WTC11 (cell line): Measurements from ENCODE around the gene LAMP1. TPM values are rescaled to one million over a fixed set of nuclear protein-coding genes. Genes with fewer than 3 reads are reported as not detected.

Experiments
- ATAC-seq: fragments of 200-7000 bp; cut with Tn5 transposase; 2 replicates; pipeline ENCODE4 v1.10.0; 2021; ENCODE audit warnings: mild to moderate bottlenecking, moderate library complexity
- CTCF ChIA-PET: fragments of 300-600 bp; sonication (Branson Sonifier 250); formaldehyde crosslinking; loops from one replicate; lab custom pipeline; 2021; ENCODE audit warnings: antibody characterized with exemption; lab: Charles Lee
- POLR2A ChIA-PET: fragments of 350-600 bp; sonication (Branson Sonifier 250); formaldehyde crosslinking; loops from one replicate; lab custom pipeline; 2021; ENCODE audit warnings: antibody characterized with exemption; lab: Charles Lee
- DNase-seq: peaks from one replicate; pipeline ENCODE4 v3.0.0; 2021; ENCODE audit warnings: low spot score
- H3K27ac Mint-ChIP-seq: 2 replicates; pipeline ENCODE4 v1.8.0; 2021; ENCODE audit warnings: mixed read lengths
- H3K27me3 Mint-ChIP-seq: 2 replicates; pipeline ENCODE4 v1.8.0; 2021; ENCODE audit warnings: low read depth, mild to moderate bottlenecking, moderate library complexity, mixed read lengths
- H3K36me3 Mint-ChIP-seq: 2 replicates; pipeline ENCODE4 v1.8.0; 2021; ENCODE audit warnings: mixed read lengths
- H3K4me1 Mint-ChIP-seq: 2 replicates; pipeline ENCODE4 v1.8.0; 2022; ENCODE audit warnings: mixed read lengths
- H3K4me3 Mint-ChIP-seq: 2 replicates; pipeline ENCODE4 v1.8.0; 2021; ENCODE audit warnings: mild to moderate bottlenecking, moderate library complexity, mixed read lengths
- H3K9me3 Mint-ChIP-seq: 2 replicates; pipeline ENCODE4 v1.8.0; 2021; ENCODE audit warnings: mixed read lengths
- ATF1 ChIP-seq: sonication (generic); formaldehyde crosslinking; IDR thresholded peaks from 2 replicates; pipeline ENCODE4 v1.8.1; 2023; ENCODE audit warnings: mild to moderate bottlenecking, moderate library complexity, missing genetic modification reagents
- FOXK1 ChIP-seq: sonication (generic); formaldehyde crosslinking; IDR thresholded peaks from 2 replicates; pipeline ENCODE4 v1.8.0; 2022; ENCODE audit warnings: mild to moderate bottlenecking, moderate library complexity, missing genetic modification reagents
- FOXP1 ChIP-seq: sonication (generic); formaldehyde crosslinking; IDR thresholded peaks from 2 replicates; pipeline ENCODE4 v1.8.0; 2022; ENCODE audit warnings: missing genetic modification reagents, mild to moderate bottlenecking, moderate library complexity, borderline replicate concordance
- NFATC4 ChIP-seq: fragments of 250-450 bp; sonication (Bioruptor Pico); IDR thresholded peaks from 2 replicates; pipeline ENCODE4 v1.9.0; 2021; ENCODE audit warnings: mild to moderate bottlenecking
- NFE2L1 ChIP-seq: sonication (generic); formaldehyde crosslinking; IDR thresholded peaks from 2 replicates; pipeline ENCODE4 v1.8.1; 2023; ENCODE audit warnings: missing genetic modification reagents
- RELA ChIP-seq: sonication (generic); formaldehyde crosslinking; IDR thresholded peaks from 2 replicates; pipeline ENCODE4 v1.8.1; 2022; ENCODE audit warnings: missing genetic modification reagents, mild to moderate bottlenecking, borderline replicate concordance
- SP1 ChIP-seq: sonication (generic); formaldehyde crosslinking; conservative IDR thresholded peaks from 2 replicates; pipeline ENCODE4 v1.8.1; 2022; ENCODE audit warnings: missing genetic modification reagents
- ZBTB21 ChIP-seq: sonication (generic); formaldehyde crosslinking; IDR thresholded peaks from 2 replicates; pipeline ENCODE4 v1.8.1; 2023; ENCODE audit warnings: mild to moderate bottlenecking, missing genetic modification reagents, borderline replicate concordance
- ZNF219 ChIP-seq: sonication (generic); formaldehyde crosslinking; IDR thresholded peaks from 2 replicates; pipeline ENCODE4 v1.8.0; 2023; ENCODE audit warnings: missing genetic modification reagents, mild to moderate bottlenecking, borderline replicate concordance
- total RNA-seq: library from RNA; stranded (reverse); gene quantifications from 3 replicates; pipeline ENCODE4 v1.2.3, GENCODE V29; 2021
- TF ChIP-seq, protein P1 (sequence below): sonication (generic); formaldehyde crosslinking; IDR thresholded peaks from 2 replicates; pipeline ENCODE4 v1.8.1; 2023; ENCODE audit warnings: mild to moderate bottlenecking, missing genetic modification reagents, borderline replicate concordance
- TF ChIP-seq, protein P2 (sequence below): fragments of 250-450 bp; sonication (Bioruptor Pico); IDR thresholded peaks from 2 replicates; pipeline ENCODE4 v2.1.2; 2022; ENCODE audit warnings: mild to moderate bottlenecking, moderate library complexity
- TF ChIP-seq, protein P3 (sequence below): fragments of 250-450 bp; sonication (Bioruptor Pico); conservative IDR thresholded peaks from 2 replicates; pipeline ENCODE4 v1.9.0; 2021; ENCODE audit warnings: mild to moderate bottlenecking
- TF ChIP-seq, protein P4 (sequence below): fragments of 250-450 bp; sonication (Bioruptor Pico); IDR thresholded peaks from 2 replicates; pipeline ENCODE4 v1.9.0; 2021; ENCODE audit warnings: mild to moderate bottlenecking
- TF ChIP-seq, protein P5 (sequence below): sonication (generic); formaldehyde crosslinking; IDR thresholded peaks from 2 replicates; pipeline ENCODE4 v1.8.1; 2023; ENCODE audit warnings: mild to moderate bottlenecking, missing genetic modification reagents, moderate library complexity
- TF ChIP-seq, protein P6 (sequence below): sonication (generic); formaldehyde crosslinking; IDR thresholded peaks from 2 replicates; pipeline ENCODE4 v1.8.1; 2022; ENCODE audit warnings: low read depth, mild to moderate bottlenecking, moderate library complexity, missing genetic modification reagents, borderline replicate concordance
- TF ChIP-seq, protein P7 (sequence below): sonication (generic); formaldehyde crosslinking; IDR thresholded peaks from 2 replicates; pipeline ENCODE4 v1.8.1; 2023; ENCODE audit warnings: mild to moderate bottlenecking, missing genetic modification reagents
- TF ChIP-seq, protein P8 (sequence below): fragments of 250-450 bp; sonication (Bioruptor Pico); IDR thresholded peaks from 2 replicates; pipeline ENCODE4 v1.9.0; 2021; ENCODE audit warnings: mild to moderate bottlenecking, borderline replicate concordance

The LAMP1 gene
- total RNA-seq, 1 experiment from 2014 or later: 150 TPM

DNA sequence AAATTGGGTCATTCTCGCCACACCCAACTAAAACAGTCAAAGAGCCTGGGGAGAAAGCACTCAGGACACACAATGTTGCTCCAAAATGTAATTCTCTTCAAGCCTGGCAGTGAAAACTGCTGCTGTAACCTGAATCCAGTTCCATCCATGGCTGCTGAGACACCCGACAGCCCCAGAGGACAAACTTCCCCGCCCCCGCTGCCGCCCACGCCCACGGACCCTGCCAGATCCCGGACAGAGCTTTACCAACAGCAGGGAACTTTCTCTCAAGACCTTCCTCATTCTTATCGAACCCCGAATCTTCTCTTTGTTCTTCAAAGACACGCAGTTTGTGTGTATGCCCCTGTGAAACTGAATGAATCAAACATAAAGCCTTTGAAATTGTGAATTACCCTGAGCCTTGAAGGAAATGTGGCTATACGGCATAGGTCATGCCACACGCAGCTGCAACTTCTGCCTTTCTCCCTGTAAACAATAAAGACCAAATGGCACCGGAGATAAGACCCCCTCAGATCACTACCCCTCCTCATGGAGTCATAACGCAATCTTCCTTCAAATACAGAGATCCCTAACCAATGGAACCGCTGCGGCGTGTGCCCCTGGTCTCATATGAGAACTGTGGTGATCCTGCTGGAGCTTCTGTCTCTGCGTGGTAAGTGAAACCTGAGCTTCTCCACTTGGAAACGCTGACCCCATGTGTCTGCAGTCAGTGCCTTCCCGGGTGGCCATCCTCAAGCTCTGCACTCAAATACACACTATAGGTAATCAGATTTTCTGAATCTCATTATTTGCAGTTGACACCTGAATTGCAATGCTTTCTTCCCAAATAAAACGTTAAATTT is 4.8 kb upstream of the LAMP1 start (continued):
- TF ChIP-seq NFATC4: no peak
- TF ChIP-seq FOXP1: no peak
- TF ChIP-seq, protein P1, sequence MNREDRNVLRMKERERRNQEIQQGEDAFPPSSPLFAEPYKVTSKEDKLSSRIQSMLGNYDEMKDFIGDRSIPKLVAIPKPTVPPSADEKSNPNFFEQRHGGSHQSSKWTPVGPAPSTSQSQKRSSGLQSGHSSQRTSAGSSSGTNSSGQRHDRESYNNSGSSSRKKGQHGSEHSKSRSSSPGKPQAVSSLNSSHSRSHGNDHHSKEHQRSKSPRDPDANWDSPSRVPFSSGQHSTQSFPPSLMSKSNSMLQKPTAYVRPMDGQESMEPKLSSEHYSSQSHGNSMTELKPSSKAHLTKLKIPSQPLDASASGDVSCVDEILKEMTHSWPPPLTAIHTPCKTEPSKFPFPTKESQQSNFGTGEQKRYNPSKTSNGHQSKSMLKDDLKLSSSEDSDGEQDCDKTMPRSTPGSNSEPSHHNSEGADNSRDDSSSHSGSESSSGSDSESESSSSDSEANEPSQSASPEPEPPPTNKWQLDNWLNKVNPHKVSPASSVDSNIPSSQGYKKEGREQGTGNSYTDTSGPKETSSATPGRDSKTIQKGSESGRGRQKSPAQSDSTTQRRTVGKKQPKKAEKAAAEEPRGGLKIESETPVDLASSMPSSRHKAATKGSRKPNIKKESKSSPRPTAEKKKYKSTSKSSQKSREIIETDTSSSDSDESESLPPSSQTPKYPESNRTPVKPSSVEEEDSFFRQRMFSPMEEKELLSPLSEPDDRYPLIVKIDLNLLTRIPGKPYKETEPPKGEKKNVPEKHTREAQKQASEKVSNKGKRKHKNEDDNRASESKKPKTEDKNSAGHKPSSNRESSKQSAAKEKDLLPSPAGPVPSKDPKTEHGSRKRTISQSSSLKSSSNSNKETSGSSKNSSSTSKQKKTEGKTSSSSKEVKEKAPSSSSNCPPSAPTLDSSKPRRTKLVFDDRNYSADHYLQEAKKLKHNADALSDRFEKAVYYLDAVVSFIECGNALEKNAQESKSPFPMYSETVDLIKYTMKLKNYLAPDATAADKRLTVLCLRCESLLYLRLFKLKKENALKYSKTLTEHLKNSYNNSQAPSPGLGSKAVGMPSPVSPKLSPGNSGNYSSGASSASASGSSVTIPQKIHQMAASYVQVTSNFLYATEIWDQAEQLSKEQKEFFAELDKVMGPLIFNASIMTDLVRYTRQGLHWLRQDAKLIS (CRISPR knock-in tag): no peak
- no peak for TF ChIP-seq FOXK1 (CRISPR knock-in tag)
- TF ChIP-seq, protein P2, sequence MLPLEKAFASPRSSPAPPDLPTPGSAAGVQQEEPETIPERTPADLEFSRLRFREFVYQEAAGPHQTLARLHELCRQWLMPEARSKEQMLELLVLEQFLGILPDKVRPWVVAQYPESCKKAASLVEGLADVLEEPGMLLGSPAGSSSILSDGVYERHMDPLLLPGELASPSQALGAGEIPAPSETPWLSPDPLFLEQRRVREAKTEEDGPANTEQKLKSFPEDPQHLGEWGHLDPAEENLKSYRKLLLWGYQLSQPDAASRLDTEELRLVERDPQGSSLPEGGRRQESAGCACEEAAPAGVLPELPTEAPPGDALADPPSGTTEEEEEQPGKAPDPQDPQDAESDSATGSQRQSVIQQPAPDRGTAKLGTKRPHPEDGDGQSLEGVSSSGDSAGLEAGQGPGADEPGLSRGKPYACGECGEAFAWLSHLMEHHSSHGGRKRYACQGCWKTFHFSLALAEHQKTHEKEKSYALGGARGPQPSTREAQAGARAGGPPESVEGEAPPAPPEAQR: no peak
- no peak for TF ChIP-seq RELA (CRISPR knock-in tag)
- TF ChIP-seq, protein P3, sequence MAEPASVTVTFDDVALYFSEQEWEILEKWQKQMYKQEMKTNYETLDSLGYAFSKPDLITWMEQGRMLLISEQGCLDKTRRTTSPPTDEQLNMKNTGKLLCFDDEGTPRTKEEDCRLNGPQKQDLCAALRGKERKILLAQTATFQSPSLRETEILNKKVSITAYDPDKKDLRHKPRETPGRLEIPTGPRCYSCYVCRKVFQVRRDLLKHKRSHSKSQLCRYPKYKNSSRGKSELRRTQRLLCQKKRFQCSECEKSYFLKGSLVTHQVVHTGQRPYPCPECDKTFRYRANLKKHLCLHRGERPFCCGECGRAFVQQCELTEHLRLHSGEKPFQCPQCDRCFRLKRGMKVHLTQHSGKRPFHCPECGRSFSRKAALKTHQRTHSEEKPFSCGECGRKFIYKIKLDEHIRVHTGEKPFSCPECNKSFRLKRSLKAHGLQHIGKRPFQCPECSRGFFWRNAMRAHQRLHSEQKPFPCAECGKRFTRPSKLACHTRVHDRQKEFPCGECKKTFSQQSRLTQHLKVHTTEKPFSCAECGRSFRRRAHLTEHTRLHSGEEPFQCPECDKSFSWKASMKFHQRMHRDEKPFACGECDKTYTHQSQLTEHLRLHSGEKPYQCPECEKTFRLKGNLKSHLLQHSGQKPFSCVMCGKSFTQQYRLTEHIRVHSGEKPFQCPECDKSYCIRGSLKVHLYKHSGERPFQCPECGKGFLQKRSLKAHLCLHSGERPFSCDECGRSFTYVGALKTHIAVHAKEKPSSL: no peak
- TF ChIP-seq, protein P4, sequence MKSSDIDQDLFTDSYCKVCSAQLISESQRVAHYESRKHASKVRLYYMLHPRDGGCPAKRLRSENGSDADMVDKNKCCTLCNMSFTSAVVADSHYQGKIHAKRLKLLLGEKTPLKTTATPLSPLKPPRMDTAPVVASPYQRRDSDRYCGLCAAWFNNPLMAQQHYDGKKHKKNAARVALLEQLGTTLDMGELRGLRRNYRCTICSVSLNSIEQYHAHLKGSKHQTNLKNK (CRISPR knock-in tag): no peak

DNA sequence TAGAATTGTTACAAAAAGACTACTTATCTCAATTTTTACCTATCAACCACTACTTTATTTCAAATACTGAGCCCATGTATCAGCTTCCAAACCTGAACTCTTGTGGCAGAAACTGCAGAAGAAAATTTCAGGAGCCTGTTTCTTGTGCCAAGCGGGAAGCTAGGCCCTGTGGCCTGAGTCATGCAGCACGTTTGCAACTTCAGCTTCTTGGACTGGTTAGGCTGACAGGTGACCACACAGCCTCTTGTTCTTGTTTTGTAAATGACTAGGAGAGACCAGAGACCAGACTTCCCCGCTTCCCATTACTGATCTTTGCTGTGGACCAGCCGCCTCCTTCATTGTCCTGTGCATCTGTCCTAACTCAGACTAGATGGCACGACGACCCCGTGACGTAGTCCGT is 3.4 kb upstream of the LAMP1 start:
- POLR2A ChIA-PET: no interaction called here
- no peak for ATAC-seq
- H3K4me1 Mint-ChIP-seq: peaks cover 30% of the 10 kb centered on the region
- no peak for DNase-seq
- H3K36me3 Mint-ChIP-seq: no peaks in the 10 kb centered on the region; the same call in 1 of the 2 replicates
- peaks cover 15% of the 10 kb centered on the region for H3K9me3 Mint-ChIP-seq
- no peak overlapping the region for H3K4me3 Mint-ChIP-seq
- no peak overlapping the region for H3K27ac Mint-ChIP-seq
- CTCF ChIA-PET: no interaction called here
- H3K27me3 Mint-ChIP-seq: peaks cover 58% of the 10 kb centered on the region
- TF ChIP-seq, protein P5, sequence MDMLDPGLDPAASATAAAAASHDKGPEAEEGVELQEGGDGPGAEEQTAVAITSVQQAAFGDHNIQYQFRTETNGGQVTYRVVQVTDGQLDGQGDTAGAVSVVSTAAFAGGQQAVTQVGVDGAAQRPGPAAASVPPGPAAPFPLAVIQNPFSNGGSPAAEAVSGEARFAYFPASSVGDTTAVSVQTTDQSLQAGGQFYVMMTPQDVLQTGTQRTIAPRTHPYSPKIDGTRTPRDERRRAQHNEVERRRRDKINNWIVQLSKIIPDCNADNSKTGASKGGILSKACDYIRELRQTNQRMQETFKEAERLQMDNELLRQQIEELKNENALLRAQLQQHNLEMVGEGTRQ (CRISPR knock-in tag): no peak
- TF ChIP-seq, protein P6, sequence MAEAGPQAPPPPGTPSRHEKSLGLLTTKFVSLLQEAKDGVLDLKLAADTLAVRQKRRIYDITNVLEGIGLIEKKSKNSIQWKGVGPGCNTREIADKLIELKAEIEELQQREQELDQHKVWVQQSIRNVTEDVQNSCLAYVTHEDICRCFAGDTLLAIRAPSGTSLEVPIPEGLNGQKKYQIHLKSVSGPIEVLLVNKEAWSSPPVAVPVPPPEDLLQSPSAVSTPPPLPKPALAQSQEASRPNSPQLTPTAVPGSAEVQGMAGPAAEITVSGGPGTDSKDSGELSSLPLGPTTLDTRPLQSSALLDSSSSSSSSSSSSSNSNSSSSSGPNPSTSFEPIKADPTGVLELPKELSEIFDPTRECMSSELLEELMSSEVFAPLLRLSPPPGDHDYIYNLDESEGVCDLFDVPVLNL (CRISPR knock-in tag): no peak
- TF ChIP-seq, protein P7, sequence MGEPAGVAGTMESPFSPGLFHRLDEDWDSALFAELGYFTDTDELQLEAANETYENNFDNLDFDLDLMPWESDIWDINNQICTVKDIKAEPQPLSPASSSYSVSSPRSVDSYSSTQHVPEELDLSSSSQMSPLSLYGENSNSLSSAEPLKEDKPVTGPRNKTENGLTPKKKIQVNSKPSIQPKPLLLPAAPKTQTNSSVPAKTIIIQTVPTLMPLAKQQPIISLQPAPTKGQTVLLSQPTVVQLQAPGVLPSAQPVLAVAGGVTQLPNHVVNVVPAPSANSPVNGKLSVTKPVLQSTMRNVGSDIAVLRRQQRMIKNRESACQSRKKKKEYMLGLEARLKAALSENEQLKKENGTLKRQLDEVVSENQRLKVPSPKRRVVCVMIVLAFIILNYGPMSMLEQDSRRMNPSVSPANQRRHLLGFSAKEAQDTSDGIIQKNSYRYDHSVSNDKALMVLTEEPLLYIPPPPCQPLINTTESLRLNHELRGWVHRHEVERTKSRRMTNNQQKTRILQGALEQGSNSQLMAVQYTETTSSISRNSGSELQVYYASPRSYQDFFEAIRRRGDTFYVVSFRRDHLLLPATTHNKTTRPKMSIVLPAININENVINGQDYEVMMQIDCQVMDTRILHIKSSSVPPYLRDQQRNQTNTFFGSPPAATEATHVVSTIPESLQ (CRISPR knock-in tag): no peak
- TF ChIP-seq NFE2L1: no peak
- no peak for TF ChIP-seq ZNF219
- no peak for TF ChIP-seq ZBTB21 (CRISPR knock-in tag)
- TF ChIP-seq SP1 (CRISPR knock-in tag): no peak
- TF ChIP-seq ATF1 (CRISPR knock-in tag): no peak
- TF ChIP-seq, protein P8, sequence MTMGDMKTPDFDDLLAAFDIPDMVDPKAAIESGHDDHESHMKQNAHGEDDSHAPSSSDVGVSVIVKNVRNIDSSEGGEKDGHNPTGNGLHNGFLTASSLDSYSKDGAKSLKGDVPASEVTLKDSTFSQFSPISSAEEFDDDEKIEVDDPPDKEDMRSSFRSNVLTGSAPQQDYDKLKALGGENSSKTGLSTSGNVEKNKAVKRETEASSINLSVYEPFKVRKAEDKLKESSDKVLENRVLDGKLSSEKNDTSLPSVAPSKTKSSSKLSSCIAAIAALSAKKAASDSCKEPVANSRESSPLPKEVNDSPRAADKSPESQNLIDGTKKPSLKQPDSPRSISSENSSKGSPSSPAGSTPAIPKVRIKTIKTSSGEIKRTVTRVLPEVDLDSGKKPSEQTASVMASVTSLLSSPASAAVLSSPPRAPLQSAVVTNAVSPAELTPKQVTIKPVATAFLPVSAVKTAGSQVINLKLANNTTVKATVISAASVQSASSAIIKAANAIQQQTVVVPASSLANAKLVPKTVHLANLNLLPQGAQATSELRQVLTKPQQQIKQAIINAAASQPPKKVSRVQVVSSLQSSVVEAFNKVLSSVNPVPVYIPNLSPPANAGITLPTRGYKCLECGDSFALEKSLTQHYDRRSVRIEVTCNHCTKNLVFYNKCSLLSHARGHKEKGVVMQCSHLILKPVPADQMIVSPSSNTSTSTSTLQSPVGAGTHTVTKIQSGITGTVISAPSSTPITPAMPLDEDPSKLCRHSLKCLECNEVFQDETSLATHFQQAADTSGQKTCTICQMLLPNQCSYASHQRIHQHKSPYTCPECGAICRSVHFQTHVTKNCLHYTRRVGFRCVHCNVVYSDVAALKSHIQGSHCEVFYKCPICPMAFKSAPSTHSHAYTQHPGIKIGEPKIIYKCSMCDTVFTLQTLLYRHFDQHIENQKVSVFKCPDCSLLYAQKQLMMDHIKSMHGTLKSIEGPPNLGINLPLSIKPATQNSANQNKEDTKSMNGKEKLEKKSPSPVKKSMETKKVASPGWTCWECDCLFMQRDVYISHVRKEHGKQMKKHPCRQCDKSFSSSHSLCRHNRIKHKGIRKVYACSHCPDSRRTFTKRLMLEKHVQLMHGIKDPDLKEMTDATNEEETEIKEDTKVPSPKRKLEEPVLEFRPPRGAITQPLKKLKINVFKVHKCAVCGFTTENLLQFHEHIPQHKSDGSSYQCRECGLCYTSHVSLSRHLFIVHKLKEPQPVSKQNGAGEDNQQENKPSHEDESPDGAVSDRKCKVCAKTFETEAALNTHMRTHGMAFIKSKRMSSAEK: no peak
